Measurements from ENCODE around the gene MSANTD2.

Gene MSANTD2

DNA sequence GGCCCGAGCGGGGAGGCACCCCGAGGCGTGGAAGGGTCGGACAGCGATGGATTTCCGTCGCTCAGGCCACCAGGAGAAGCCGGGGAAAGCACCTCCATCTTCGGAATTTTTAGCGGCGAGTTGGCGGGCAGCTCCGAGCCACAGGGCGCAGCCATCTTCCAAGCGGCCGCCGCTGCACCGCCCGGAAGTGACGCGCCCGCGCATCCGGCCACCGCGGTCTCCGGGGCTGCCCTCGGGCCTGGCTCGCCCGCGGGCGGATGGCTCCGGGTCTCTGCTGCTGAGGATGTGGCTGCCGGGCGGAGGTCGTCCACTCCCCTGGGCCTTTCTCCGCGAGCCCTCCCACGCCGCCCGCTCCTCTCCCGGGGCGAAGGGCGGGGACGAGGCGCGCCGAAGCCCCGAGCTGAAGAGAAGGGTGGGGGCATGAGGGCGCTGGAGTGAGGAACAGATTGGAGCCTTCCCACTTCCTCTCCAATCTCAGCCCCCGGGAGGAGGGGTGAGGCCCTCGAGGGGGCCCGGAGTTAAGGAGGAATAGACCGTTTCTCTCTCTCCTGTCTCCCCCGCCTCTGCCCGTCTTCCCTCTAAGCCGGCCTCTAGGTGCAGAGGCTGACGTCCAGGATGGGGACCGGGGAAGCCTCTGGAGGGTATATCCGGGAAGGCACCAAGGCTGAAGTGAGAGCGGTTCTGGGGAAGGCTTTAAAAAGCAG, at the start of gene MSANTD2:
MSANTD2 (minus strand) TSS at position 181 of the 704 bp plus-strand sequence; CDS start at position 155, 26 bp downstream.
- peak; percentile 16 to 73 for DNase-seq (ENCODE audit: extremely low read depth in 1 of 2, low read depth in 1 of 2)

DNA sequence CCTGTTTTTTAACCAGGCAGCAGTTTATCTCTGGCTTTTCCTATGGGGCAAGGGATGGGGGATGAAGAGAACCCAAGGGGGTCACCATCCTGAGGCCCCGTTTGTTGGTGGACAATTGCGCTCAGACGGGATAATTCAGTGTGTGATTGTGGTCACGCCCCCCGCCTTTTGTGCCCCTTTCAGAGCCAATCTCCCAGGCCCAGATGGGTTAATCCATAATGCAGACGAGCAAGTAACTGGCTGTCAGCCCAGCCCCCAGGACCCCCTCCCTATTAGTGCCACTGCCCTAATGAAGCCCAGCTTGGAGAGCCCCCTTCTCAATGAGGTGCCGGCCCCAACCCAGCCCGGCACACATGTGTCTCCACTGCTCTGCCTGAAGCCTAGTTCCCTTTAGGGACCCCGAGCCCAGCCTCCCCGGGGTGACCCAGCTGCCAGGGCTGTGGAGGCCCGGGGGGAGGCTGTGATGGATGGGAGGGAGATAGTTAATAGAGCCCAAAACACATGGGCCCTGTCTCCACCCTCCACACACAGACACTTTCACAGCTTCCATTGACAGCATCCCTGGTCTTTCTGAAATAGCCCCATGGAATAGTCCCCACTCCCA, 46.0 kb upstream of the MSANTD2 start:
- no peak for DNase-seq (ENCODE audit: extremely low read depth in 1 of 2, low read depth in 1 of 2)

DNA sequence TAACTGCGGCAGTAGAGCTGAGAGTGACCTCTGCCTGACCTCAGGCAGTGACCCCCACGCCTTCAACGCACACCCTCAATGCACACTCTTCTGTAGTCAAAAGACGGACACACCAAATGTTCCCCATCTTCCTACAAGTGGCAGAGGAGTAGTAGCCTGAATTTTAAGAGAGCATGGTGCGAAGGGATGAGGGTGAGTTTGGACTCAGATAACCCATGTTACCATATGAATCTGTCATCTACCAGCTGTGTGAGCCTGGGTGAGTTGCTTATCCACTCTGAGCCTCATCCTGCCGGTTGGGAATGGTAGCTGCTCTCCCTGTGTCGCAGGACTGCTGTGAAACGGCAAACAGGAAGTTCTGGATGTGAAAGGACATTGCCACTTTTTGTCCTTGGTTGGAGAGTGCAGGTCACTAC, 44.5 kb upstream of the MSANTD2 start:
- no peak for DNase-seq (ENCODE audit: extremely low read depth in 1 of 2, low read depth in 1 of 2)

DNA sequence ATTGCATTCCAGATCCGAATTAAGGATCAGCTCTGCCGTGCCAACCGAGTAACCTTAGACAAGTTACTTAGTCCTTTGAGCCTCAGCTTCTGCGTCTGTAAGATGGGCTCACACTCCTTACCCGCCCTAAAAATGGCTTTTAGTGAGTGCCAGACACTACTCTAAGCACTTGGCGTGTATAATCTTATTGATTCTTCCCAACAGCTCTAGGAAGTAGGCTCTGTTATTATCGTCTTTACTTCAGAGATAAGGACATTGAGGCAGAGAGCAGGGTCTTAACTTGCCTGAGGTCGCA, 43.4 kb upstream of the MSANTD2 start:
- DNase-seq (ENCODE audit: extremely low read depth in 1 of 2, low read depth in 1 of 2), result no peak

DNA sequence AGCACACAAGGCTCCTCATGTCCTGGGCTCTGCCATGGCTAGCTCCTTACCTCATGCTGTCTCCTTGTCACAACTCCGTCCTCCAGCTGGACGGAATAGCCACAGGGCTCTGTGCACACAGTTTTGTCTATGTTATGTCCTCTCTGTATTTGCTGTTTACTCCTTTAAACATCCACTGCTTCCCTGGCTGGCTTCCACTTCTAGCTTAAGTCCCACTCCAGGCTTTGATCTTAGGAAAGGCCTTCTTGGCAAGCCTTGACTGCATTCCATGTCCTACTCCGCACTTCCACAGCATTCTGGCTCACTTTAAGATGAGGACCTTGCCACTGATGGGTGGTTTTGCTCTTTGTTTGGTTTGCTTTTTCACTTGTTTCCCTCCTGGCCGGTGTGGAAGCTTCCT, 42.1 kb upstream of the MSANTD2 start:
- no peak for DNase-seq (ENCODE audit: extremely low read depth in 1 of 2, low read depth in 1 of 2)

DNA sequence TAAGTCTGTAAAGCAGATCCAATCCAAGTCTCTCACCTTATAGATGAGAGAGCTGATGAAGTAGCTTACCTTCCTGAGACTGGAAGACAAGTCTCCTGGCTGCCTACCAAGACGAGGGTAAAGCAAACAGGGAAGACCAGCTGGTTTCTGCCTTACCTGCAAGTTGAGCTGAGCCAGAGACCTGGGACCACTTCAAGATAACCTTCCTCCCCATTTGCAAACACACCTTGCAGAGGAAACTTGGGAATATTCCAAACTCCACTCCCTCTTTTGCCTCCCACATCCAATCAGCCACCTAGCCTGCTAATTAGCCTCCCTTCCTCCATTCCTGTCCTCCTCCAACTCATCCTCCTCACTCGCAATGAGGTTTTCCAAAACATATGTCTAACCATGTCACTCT, 41.6 kb upstream of the MSANTD2 start:
- DNase-seq (ENCODE audit: extremely low read depth in 1 of 2, low read depth in 1 of 2), result no peak

DNA sequence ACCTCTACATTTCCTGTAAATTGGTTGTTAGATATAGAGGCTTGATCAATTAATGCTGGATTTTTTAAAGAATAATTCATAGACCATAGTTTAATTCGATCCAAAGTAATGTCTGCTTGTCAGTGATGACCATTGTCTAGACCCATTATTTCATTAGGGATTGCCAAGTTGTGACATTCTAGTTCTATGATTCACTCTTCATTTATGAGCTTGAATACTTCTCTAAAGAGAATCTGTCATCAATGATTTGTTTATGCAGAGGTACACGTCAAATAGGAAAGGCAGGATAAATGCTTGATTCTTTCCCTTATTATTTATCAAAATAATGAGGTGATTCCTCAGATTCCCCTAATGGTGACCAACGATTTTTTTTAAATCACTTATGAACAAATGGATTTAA, 41.0 kb upstream of the MSANTD2 start:
- DNase-seq (ENCODE audit: extremely low read depth in 1 of 2, low read depth in 1 of 2), result no peak

DNA sequence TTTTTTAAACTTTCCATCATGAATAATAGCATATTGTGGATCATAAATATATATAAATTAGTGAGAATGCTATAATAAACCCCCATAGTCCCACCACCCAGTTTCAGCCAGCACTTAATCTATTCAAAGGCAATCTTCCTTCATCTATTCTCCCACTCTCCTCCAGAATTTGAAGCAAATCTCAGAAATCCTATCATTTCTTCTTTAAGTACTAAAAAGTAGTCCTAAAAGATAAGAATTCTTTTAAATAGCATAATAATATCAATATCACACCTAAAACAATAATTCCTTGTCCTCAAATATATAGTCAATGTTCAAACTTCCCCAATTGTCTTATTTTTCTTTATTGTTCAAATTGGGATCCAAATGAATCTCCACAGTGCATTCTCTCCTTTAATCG, 40.5 kb upstream of the MSANTD2 start:
- DNase-seq (ENCODE audit: extremely low read depth in 1 of 2, low read depth in 1 of 2), result no peak

DNA sequence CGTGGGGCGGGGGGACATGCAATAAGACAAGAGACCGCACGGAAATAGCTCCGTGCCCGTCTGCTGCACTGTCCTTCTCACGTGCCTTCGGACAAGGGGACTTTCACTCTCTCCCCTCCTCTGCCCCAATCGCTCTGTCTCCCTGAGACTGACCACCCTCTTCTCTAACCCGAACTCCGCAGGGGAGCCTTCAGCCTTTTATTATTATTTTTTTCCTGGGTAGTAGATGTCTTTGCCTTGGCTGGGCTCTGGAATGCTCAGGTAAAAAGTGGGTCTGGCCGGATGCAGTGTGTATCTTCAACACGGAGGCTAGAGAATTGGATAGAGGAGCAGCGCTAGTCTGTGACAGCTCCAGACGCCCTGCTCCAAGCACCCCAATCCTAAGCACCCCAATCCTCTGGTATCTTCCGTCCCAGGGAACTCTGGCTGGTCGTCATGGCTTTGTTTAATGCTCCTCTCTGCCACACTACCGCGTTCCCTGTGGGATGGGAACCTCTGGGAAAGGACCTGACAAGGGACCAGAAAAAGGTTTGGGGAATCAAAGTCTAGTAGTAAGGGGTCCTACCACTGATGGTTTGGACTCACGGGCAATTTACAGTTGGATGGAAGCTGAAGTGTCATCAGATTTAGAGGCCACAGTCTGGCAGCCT, 39.9 kb upstream of the MSANTD2 start:
- no peak for DNase-seq (ENCODE audit: extremely low read depth in 1 of 2, low read depth in 1 of 2)

DNA sequence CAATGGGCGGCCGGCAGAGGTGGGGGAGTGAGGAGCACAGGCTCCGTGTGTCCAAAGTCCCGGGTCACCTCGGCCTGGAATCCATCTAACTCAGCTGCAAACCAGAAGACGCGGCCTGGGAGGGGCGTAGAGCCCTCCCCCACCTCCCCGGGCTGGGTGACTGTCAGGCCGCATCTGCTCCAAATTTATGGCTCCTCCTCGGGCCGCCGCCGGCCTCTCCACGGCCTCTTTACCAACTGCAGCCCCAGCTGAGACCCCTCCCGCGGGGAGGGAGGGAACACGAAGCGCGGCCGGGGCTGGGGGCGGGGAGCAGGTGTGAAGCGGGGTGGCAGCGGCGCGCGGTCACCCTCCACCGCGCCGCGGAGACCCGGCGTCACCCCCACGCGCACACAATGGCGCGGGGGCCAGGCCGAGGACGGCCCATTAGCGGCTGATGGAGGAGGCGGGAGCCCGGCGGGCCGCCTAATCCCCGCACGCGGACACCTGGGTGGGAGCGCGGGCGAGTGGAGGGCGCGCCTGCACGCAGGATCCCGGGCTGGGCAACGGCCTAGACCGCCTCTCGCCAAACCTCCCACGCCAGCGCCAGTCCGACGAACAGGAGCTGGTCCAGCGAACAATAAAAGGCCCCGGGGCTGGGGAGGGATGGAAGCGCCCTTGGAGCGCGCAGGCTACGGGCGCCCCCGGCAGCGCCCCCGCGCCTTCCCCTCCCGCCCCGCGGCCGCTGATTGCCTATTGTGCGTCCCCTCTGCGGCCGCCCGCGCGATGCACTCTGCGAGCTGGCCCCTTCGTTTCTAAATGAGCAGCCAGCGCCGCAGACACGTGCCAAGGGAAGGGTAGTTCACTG, 39.1 kb upstream of the MSANTD2 start:
- DNase-seq (ENCODE audit: extremely low read depth in 1 of 2, low read depth in 1 of 2), result no peak

DNA sequence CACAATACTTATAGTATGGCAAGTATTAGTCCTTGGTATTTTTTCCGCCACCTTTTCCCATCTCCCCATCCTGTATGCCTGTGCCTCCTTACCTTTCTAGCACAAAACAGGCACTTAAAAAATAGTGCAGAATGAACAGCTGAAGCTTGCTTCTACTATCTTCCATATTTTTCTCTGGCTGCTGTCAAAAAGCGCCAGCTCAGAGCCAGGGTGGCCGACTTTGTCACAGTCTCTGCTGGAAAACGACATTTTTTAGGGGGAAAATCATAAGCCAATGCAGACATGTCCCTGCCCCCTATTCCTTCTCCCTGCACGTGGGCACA, 38.6 kb upstream of the MSANTD2 start:
- no peak for DNase-seq (ENCODE audit: extremely low read depth in 1 of 2, low read depth in 1 of 2)

DNA sequence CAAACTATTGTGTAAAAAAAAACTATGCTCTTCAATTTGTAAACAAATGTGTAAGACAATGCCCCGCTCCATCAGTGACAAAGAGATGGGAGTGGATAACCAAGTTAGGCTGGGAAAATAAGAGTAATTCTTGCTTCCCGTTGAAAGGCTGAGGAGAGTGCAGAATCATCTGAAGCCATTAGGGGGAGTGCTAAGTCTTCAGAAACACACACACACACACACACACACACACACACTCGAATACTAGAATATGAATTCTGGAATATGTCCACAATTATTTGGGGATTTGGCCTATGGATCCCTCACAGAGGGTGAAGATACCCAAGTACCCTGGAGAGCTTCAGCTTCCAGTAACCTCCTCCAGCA, 37.3 kb upstream of the MSANTD2 start:
- no peak for DNase-seq (ENCODE audit: extremely low read depth in 1 of 2, low read depth in 1 of 2)

DNA sequence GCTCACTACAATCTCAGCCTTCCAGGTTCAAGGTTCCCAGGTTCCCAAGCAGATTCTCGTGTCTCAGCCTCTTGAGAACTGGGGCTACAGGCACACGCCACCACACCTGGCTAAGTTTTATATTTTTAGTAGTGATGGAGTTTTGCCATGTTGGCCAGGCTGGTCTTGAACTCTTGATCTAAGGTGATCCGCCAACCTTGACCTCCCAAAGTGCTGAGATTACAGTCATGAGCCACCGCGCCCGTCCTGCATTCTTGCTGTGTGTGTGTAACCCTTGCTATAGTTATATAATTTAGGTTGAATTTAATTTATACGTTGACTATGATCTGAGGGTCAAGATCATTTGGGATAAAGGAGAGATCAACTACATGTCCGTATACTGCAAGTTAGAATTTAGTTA, 35.7 kb upstream of the MSANTD2 start:
- DNase-seq (ENCODE audit: extremely low read depth in 1 of 2, low read depth in 1 of 2), result no peak

DNA sequence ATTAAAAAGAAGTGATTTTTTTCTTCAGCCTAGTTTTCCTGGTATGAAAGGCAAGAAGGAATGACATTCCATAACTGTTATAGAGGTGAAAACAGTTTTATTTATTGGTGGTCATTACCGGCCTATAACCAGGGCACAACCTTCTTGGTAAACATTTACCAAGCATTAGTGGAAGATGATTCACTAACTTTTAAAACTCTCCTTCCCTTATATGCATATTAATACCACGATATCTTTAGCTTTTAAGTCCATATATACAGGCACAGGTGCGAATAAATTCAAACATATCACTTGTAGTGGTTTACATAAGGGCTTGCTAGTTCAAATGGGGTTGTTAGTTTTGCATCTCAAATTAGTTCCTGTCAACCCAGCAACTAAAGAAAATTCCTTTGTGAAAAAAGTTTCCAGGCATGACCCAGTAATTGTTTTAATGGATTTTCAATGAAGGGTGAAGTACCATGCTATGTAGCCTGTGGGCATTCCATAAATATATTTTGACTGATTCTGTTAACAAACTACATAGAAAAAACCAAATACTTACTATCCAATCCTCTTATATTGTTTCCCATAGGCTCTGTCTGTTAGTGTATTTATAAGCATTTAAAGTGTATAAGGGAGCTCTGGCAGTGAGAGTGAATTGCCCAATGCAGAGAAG, 34.4 kb upstream of the MSANTD2 start:
- DNase-seq (ENCODE audit: extremely low read depth in 1 of 2, low read depth in 1 of 2), result no peak

DNA sequence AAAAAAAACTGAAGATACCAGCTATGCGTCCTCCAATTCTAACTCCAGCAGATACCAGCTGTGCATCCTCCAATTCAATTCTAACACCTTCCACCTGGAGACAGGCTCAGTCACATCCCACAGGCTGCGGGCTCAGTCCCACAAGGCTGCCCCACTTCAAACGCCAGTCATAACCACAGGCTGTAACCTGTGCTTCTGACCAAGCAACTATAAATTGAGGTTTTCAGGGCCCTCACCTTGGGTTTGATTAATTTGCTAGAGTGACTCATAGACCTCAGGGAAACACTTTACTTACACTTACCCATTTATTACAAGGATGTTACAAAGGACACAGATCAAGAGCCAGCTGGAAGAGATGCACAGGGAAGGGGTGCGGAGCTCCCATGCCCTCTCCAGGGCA, 32.4 kb upstream of the MSANTD2 start:
- DNase-seq (ENCODE audit: extremely low read depth in 1 of 2, low read depth in 1 of 2), result no peak

DNA sequence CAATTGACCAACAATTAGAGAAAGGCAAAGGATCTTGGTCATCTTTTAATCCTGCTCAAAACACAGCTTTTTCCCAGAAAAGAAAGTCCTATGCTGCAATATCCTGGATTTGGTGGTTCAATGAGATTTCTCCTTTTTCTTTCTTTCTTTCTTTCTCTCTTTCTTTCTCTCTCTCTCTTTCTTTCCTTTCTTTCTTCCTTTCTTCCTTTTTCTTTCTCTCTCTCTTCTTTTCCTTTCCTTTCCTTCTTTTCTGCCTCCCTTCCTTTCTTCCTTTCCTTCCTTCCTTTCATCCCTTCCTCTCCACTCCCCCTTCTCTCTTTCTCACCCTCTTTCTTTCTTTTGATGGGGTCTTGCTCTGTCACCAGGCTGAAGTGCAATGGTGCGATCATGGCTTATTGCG, 31.7 kb upstream of the MSANTD2 start:
- no peak for DNase-seq (ENCODE audit: extremely low read depth in 1 of 2, low read depth in 1 of 2)

DNA sequence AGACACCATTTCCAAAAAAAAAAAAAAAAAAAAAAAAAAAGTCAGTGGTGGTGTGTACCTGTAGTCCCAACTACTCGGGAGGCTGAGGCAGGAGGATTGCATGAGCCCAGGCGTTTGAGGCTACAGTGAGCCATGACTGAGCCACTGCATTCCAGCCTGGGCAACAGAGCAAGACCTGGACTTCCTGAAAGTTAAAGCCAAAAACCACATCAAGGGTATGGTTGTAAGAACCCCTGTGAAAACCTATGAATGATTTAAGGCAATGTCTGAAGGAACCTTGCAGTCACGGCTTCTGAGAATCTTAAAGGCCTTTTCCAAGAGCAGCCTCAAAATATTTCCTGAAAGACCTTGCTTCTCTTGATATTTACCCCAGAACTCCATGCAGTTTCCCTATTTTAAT, 30.5 kb upstream of the MSANTD2 start:
- no peak for DNase-seq (ENCODE audit: extremely low read depth in 1 of 2, low read depth in 1 of 2)

DNA sequence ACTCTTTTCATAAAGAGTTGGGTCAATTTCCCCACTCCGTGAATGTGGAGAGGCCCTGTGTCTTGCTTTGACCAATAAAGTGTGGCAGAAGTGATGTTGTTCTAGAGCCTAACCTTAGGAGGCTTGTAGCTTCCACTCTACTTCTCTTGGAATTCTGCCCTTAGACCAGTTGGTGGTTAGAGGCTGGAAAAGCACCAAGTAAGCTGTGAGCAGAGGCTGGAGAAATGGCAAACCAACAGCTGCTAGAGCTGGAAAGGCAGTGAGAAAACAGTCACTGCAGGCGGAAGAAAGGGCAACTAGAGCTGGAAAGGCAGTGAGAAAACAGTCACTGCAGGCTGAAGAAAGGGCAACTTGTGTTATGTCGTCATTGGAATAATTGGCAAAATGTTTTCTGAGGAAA, 29.8 kb upstream of the MSANTD2 start:
- no peak for DNase-seq (ENCODE audit: extremely low read depth in 1 of 2, low read depth in 1 of 2)

DNA sequence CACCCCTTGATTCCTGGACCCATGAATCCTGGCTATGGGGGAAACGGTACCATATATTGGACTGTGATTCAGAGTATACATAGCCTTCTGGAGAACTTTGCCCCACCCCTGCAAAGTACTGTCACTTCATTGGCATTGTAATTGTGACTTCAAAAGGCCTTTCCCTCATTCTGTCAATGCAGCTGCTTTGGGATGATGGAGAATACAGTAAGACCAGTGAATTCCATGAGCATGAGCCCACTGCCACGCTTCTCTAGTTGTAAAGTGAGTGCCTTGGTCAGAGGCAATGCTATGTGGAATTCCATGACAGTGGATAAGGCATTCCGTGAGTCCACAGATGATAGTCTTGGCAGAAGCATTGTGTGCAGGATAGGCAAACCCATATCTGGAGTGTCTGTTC, 25.7 kb upstream of the MSANTD2 start:
- DNase-seq (ENCODE audit: extremely low read depth in 1 of 2, low read depth in 1 of 2), result no peak

DNA sequence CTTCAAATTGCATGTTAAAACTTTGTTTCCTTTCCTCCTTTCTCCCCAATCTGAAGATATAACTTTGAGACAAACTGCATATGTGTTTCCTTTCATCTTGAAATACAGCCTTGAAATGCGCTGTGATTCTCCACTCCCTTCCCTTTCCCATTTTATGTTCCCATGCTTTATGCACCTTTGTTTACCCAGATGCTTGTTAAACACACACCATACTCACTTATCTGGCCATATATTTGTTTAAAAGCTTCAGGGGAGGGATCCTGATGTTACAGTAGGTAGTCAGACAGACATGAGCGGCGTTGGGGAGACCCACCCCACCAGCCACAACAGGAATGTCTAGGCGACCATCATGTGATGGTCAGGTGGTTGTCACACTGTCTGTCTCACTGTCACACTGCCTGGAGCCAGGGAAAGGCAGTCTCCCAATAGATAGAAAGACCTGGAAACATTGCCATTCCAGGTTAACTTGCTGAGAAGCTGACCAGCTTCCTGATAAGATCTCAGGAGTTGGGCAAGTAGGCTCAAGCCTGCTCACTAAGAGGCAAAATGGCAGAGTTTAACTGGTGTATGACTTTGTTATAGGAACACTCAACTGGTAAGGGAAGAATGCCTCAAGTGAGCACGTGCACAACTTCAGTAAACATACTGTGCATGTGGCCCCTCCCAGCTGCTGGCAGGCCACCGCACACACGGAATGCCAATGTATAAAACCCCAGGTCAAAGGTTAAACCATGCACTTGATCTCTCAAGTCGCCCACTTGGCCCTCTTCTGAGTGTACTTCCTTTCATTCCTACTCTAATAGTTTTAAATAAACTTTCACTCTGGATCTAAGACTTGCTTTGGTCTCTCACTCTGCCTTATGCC, 23.5 kb upstream of the MSANTD2 start:
- DNase-seq (ENCODE audit: extremely low read depth in 1 of 2, low read depth in 1 of 2), result no peak

All from activated CD8-positive, alpha-beta memory T cell treated with anti-CD3 and anti-CD28 coated beads for 1 hour (primary cell).